Neuronal stem cell (in vitro differentiated cells): Measurements from ENCODE around the gene TBXAS1.
"Not testable (repeated sequence)": the region's sequence is repeated elsewhere in the genome, so short reads cannot be mapped to it uniquely, and the experiment has no call there.

ENCODE experiments used
- DNase-seq: peaks from one replicate; pipeline ENCODE4 v3.0.0-alpha.2; 2013; ENCODE audit warnings: low spot score
- H2AFZ ChIP-seq: one replicate; pipeline ENCODE4 v1.6.1; 2013; ENCODE audit warnings: mild to moderate bottlenecking, low read length, inconsistent platforms
- H2AK5ac ChIP-seq: 2 replicates; pipeline ENCODE4 v1.6.1; 2013; ENCODE audit warnings: low read depth, mild to moderate bottlenecking, inconsistent platforms, low read length, moderate library complexity, mixed read lengths
- H2BK120ac ChIP-seq: 2 replicates; pipeline ENCODE4 v1.6.1; 2013; ENCODE audit warnings: low read depth, mild to moderate bottlenecking, inconsistent platforms, low read length, moderate library complexity, mixed read lengths
- H2BK12ac ChIP-seq: one replicate; pipeline ENCODE4 v1.6.1; 2013; ENCODE audit warnings: low read length, inconsistent platforms
- H2BK15ac ChIP-seq: 2 replicates; pipeline ENCODE4 v1.6.1; 2013; ENCODE audit warnings: mild to moderate bottlenecking, low read length, inconsistent platforms, mixed read lengths
- H2BK5ac ChIP-seq: one replicate; pipeline ENCODE4 v1.6.1; 2013; ENCODE audit warnings: inconsistent platforms, mild to moderate bottlenecking, low read length, moderate library complexity
- H3K14ac ChIP-seq: one replicate; pipeline ENCODE4 v1.6.1; 2013; ENCODE audit warnings: low read length, inconsistent platforms
- H3K18ac ChIP-seq: 2 replicates; pipeline ENCODE4 v1.6.1; 2013; ENCODE audit warnings: low read length, inconsistent platforms
- H3K23ac ChIP-seq: 2 replicates; pipeline ENCODE4 v1.6.1; 2013; ENCODE audit warnings: low read depth, mild to moderate bottlenecking, mixed read lengths, low read length, inconsistent platforms; ENCODE audit not compliant: poor library complexity
- H3K27ac ChIP-seq: replicated peaks from 3 replicates; pipeline ENCODE4 v1.5.1; 2013; ENCODE audit warnings: low read length, inconsistent platforms
- H3K27me3 ChIP-seq, 3 experiments: 2 replicates each; pipeline ENCODE4 v1.6.1; 2013; ENCODE audit warnings: low read length in 3 of 3, mild to moderate bottlenecking in 2 of 3, inconsistent platforms in 1 of 3, low read depth in 1 of 3, mixed read lengths in 1 of 3, moderate library complexity in 1 of 3; ENCODE audit not compliant: control insufficient read depth in 3 of 3, insufficient read depth in 3 of 3
- H3K36me3 ChIP-seq, 2 donors: replicated peaks in 1 of 2; 2 replicates each; pipeline ENCODE4 v1.6.1; 2013; ENCODE audit warnings: low read length in 2 of 2; ENCODE audit not compliant: control insufficient read depth in 2 of 2, insufficient read depth in 2 of 2
- H3K4ac ChIP-seq: 2 replicates; pipeline ENCODE4 v1.6.1; 2013; ENCODE audit warnings: inconsistent platforms, mild to moderate bottlenecking, low read length, moderate library complexity
- H3K4me1 ChIP-seq, 2 donors: 1 replicate in 1 of 2; 2 replicates in 1 of 2; pipeline ENCODE4 v1.6.1; 2013; ENCODE audit warnings: low read length in 2 of 2, low read depth in 1 of 2; ENCODE audit not compliant: control insufficient read depth in 2 of 2, insufficient read depth in 1 of 2
- H3K4me2 ChIP-seq: one replicate; pipeline ENCODE4 v1.6.1; 2013; ENCODE audit warnings: mild to moderate bottlenecking, low read length, inconsistent platforms; ENCODE audit not compliant: insufficient read depth, poor library complexity, severe bottlenecking
- H3K4me3 ChIP-seq, 2 donors: 2 replicates each; pipeline ENCODE4 v1.5.1; 2013; ENCODE audit warnings: low read length in 2 of 2, mild to moderate bottlenecking in 2 of 2, inconsistent platforms in 1 of 2, moderate library complexity in 1 of 2
- H3K79me1 ChIP-seq: one replicate; pipeline ENCODE4 v1.6.1; 2013; ENCODE audit warnings: low read depth, mild to moderate bottlenecking, inconsistent platforms, low read length, moderate library complexity
- H3K9ac ChIP-seq: one replicate; pipeline ENCODE4 v1.6.1; 2013; ENCODE audit warnings: mild to moderate bottlenecking, low read depth, low read length, inconsistent platforms; ENCODE audit not compliant: poor library complexity
- H3K9me3 ChIP-seq, 2 donors: replicated peaks in 1 of 2; 2 replicates each; pipeline versions ENCODE3 to v1.6.1; 2013; ENCODE audit warnings: low read length in 2 of 2, mild to moderate bottlenecking in 2 of 2, inconsistent platforms in 1 of 2, low read depth in 1 of 2, mixed read lengths in 1 of 2, moderate library complexity in 1 of 2; ENCODE audit not compliant: control insufficient read depth in 2 of 2, insufficient read depth in 1 of 2
- H4K8ac ChIP-seq: one replicate; pipeline ENCODE4 v1.6.1; 2013; ENCODE audit warnings: low read depth, mild to moderate bottlenecking, inconsistent platforms, low read length, moderate library complexity
- H4K91ac ChIP-seq: one replicate; pipeline ENCODE4 v1.6.1; 2013; ENCODE audit warnings: low read length, low read depth, mild to moderate bottlenecking, inconsistent platforms; ENCODE audit not compliant: poor library complexity
- WGBS, 2 donors: extraction: QIAGEN DNeasy Blood & Tissue Kit; methylation state at CpG; one replicate each; pipeline ENCODE4 v1.1.7; 2013; ENCODE audit warnings: missing lambda C conversion rate in 2 of 2, mixed read lengths in 1 of 2; ENCODE audit not compliant: insufficient read length in 2 of 2, insufficient replicate concordance in 1 of 2; ENCODE audit errors: extremely low coverage in 2 of 2; 5-methylcytosine and 5-hydroxymethylcytosine counted together

Gene TBXAS1

GRCh38 chr7:139829775-139830117 is 682 bp downstream of the TBXAS1 start:
- no peak overlapping the region for H2BK5ac ChIP-seq
- H3K79me1 ChIP-seq, result no peaks in the 10 kb centered on the region
- no peak overlapping the region for H2AK5ac ChIP-seq
- H3K9me3 ChIP-seq, result no peaks in the 10 kb centered on the region
- no peak overlapping the region for H3K14ac ChIP-seq
- H3K9ac ChIP-seq, result no peak overlapping the region
- H4K91ac ChIP-seq, result no peak overlapping the region
- no peak overlapping the region for H3K18ac ChIP-seq
- no peak overlapping the region for H4K8ac ChIP-seq
- no peak overlapping the region for H2BK15ac ChIP-seq
- no peak overlapping the region for H3K4me2 ChIP-seq
- no peak overlapping the region for H2BK12ac ChIP-seq
- H3K23ac ChIP-seq, result no peak overlapping the region
- H3K4me3 ChIP-seq, result no peak overlapping the region
- no peak overlapping the region for H2BK120ac ChIP-seq
- peaks cover 0 to 6% (median 0%) of the 10 kb centered on the region in 3 experiments for H3K27me3 ChIP-seq
- H3K27ac ChIP-seq, result no peak overlapping the region
- DNase-seq, result no peak
- H3K4me1 ChIP-seq, result no peaks in the 10 kb centered on the region
- H2AFZ ChIP-seq, result no peak overlapping the region
- H3K36me3 ChIP-seq, result no peaks in the 10 kb centered on the region
- WGBS, 2 donors, result no CpG with 5 or more reads among the region's 3 CpGs
- no peak overlapping the region for H3K4ac ChIP-seq

GRCh38 chr7:139830292-139830691 is 1.2 kb downstream of the TBXAS1 start:
- H3K27me3 ChIP-seq, result peaks cover 0 to 6% (median 0%) of the 10 kb centered on the region in 3 experiments
- no peaks in the 10 kb centered on the region for H3K9me3 ChIP-seq
- H2BK12ac ChIP-seq, result no peak overlapping the region
- no peak overlapping the region for H3K14ac ChIP-seq
- H3K23ac ChIP-seq, result no peak overlapping the region
- H3K79me1 ChIP-seq, result no peaks in the 10 kb centered on the region
- H3K4me2 ChIP-seq, result no peak overlapping the region
- no peak overlapping the region for H3K9ac ChIP-seq
- no CpG with 5 or more reads among the region's 4 CpGs for WGBS, 2 donors
- H2AFZ ChIP-seq, result no peak overlapping the region
- no peak overlapping the region for H4K8ac ChIP-seq
- no peak overlapping the region for H2BK5ac ChIP-seq
- H2AK5ac ChIP-seq, result no peak overlapping the region
- no peak overlapping the region for H3K18ac ChIP-seq
- H2BK15ac ChIP-seq, result no peak overlapping the region
- no peak overlapping the region for H3K4ac ChIP-seq
- no peak overlapping the region for H2BK120ac ChIP-seq
- H3K4me1 ChIP-seq, result no peaks in the 10 kb centered on the region
- H3K36me3 ChIP-seq, result no peaks in the 10 kb centered on the region
- no peak for DNase-seq
- H4K91ac ChIP-seq, result no peak overlapping the region
- no peak overlapping the region for H3K27ac ChIP-seq
- no peak overlapping the region for H3K4me3 ChIP-seq

- H3K79me1 ChIP-seq, result no peaks in the 10 kb centered on the region
- H2BK120ac ChIP-seq, result no peak overlapping the region
- no CpG with 5 or more reads among the region's 3 CpGs for WGBS, 2 donors
- no peak overlapping the region for H3K18ac ChIP-seq
- H2BK5ac ChIP-seq, result no peak overlapping the region
- H3K27me3 ChIP-seq, result peaks cover 0 to 3% (median 0%) of the 10 kb centered on the region in 3 experiments
- no peaks in the 10 kb centered on the region for H3K9me3 ChIP-seq
- no peak overlapping the region for H3K27ac ChIP-seq
- H4K91ac ChIP-seq, result peak overlapping the region; percentile 32
- no peak overlapping the region for H3K9ac ChIP-seq
- H3K4me3 ChIP-seq, result no peak overlapping the region
- H3K23ac ChIP-seq, result no peak overlapping the region
- H3K14ac ChIP-seq, result peak overlapping the region; percentile 5
- no peaks in the 10 kb centered on the region for H3K36me3 ChIP-seq
- H2BK12ac ChIP-seq, result no peak overlapping the region
- no peak overlapping the region for H4K8ac ChIP-seq
- no peak overlapping the region for H2AK5ac ChIP-seq
- H3K4ac ChIP-seq, result no peak overlapping the region
- H3K4me2 ChIP-seq, result no peak overlapping the region
- H3K4me1 ChIP-seq, result no peaks in the 10 kb centered on the region
- no peak overlapping the region for H2AFZ ChIP-seq
- no peak for DNase-seq
- no peak overlapping the region for H2BK15ac ChIP-seq
Measured at GRCh38 chr7:139830782-139831501, 1.9 kb downstream of the TBXAS1 start.

- not testable (repeated sequence) for H3K4me2 ChIP-seq, H3K4me3 ChIP-seq, H3K4ac ChIP-seq, H3K14ac ChIP-seq, H4K8ac ChIP-seq, H3K18ac ChIP-seq, H3K27me3 ChIP-seq, H2BK120ac ChIP-seq, H2BK5ac ChIP-seq, H3K4me1 ChIP-seq, H3K9me3 ChIP-seq, H3K9ac ChIP-seq, H3K79me1 ChIP-seq, H2BK15ac ChIP-seq, H2BK12ac ChIP-seq, H2AK5ac ChIP-seq, H3K36me3 ChIP-seq, DNase-seq, H4K91ac ChIP-seq, H3K27ac ChIP-seq, H2AFZ ChIP-seq, H3K23ac ChIP-seq
- no CpG with 5 or more reads among the region's 1 CpG for WGBS, 2 donors
Measured at GRCh38 chr7:139835848-139836247, 6.8 kb downstream of the TBXAS1 start.
